Stimulated activated naive B cell treated with anti-CD40 and anti-IgM and Interleukin-4, amounts not matched to agents 10 μg/mL and 1 μg/mL and 100 μg/mL, for 72 hours (primary cell): ENCODE data around the gene ESM1.
A peak's percentile ranks its signal among the peaks of the same experiment; 100 is the strongest.
"Not testable (repeated sequence)": the region's sequence is repeated elsewhere in the genome, so short reads cannot be mapped to it uniquely, and the experiment has no call there.

ENCODE experiments used
- ATAC-seq, 2 donors: fragments of 150-1000 bp; cut with Tn5 transposase; replicated peaks; 2 replicates each; pipeline ENCODE4 v1.10.0; 2021; ENCODE audit warnings: moderate library complexity in 1 of 2
- DNase-seq: peaks from one replicate; pipeline ENCODE4 v3.0.0; 2021
- H3K27ac Mint-ChIP-seq: one replicate; pipeline ENCODE4 v1.8.0; 2022; ENCODE audit warnings: mild to moderate bottlenecking, mixed read lengths
- H3K27me3 Mint-ChIP-seq, 2 donors: one replicate each; pipeline ENCODE4 v1.8.0; 2022; ENCODE audit warnings: mixed read lengths in 2 of 2
- H3K36me3 Mint-ChIP-seq, 2 donors: one replicate each; pipeline ENCODE4 v1.8.0; 2022; ENCODE audit warnings: mixed read lengths in 2 of 2, mild to moderate bottlenecking in 1 of 2
- H3K4me1 Mint-ChIP-seq, 2 donors: one replicate each; pipeline ENCODE4 v1.8.0; 2022; ENCODE audit warnings: mixed read lengths in 2 of 2, mild to moderate bottlenecking in 1 of 2
- H3K4me3 Mint-ChIP-seq, 2 donors: one replicate each; pipeline ENCODE4 v1.8.0; 2022; ENCODE audit warnings: mild to moderate bottlenecking in 2 of 2, mixed read lengths in 2 of 2, moderate library complexity in 1 of 2
- H3K9me3 Mint-ChIP-seq, 2 donors: one replicate each; pipeline ENCODE4 v1.8.0; 2022; ENCODE audit warnings: mixed read lengths in 2 of 2, mild to moderate bottlenecking in 1 of 2

Gene ESM1, protein sequence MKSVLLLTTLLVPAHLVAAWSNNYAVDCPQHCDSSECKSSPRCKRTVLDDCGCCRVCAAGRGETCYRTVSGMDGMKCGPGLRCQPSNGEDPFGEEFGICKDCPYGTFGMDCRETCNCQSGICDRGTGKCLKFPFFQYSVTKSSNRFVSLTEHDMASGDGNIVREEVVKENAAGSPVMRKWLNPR

DNA sequence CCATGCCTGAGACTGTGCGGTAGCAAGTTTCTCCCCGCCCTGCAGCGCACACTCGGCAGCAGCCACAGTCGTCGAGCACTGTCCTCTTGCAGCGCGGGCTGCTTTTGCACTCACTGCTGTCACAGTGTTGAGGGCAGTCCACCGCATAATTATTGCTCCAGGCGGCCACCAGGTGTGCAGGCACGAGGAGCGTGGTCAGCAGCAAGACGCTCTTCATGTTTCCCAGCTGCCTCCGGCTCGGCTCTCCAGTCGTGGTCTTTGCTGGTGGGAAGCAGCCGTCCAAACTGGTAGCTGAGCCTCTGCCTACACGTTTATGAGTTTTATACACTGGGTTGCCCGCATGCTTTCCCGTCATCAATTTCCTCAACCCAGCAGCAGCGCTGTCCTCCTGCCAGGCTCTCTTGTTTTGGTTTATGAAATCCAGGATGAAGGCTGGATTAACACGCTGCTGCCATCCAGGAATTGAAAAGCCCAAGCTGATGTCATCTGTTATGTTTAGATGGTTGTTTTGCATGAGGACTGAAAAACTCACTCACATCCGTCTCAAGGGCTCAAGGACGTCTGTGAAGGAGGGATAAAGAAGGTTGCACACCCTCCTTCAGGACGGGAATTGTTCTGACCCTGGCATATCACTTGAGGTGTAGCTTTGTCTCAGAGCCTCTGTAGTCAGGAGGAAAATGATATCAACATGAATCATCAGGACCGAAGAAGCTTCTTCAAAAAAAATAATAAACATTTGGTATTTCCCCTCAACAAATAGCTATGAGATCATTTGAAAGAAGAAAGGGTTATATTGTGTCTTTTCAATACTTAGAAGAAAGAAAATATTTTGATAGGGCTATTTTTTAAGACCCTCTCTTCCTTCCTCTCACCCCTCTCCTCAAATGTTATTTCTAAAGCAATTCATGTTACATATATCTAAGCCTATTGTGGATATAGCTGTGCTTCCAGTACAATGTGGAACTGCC lies at the start of gene ESM1:
Gene ESM1, minus strand, starts transcription at position 293 of the 968 bp plus-strand sequence. Its CDS starts 76 bp downstream, at position 217.
- ATAC-seq (peak; percentile 16), DNase-seq (no peak)
- H3K27me3 Mint-ChIP-seq: peaks cover 15 to 20% of the 10 kb centered on the region in 2 donors
- H3K4me1 Mint-ChIP-seq: peaks cover 6 to 9% of the 10 kb centered on the region in 2 donors
- H3K9me3 Mint-ChIP-seq: no peaks in the 10 kb centered on the region
- H3K27ac Mint-ChIP-seq: no peak within 1 kb of the TSS
- H3K4me3 Mint-ChIP-seq: no peak within 1 kb of the TSS
- H3K36me3 Mint-ChIP-seq: no peaks in the 10 kb centered on the region

DNA sequence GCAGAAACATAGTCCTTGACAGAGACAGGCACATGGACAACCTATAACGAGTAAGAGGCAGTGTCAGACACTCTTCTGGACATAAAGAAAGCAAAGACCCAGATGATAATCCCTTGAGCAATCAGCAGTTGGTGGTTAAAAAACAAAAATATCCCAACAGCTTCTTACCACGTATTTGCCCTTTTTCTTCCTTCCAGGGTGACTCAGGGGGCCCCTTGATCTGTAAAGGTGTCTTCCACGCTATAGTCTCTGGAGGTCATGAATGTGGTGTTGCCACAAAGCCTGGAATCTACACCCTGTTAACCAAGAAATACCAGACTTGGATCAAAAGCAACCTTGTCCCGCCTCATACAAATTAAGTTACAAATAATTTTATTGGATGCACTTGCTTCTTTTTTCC lies 48.2 kb upstream of the ESM1 start:
- no peaks in the 10 kb centered on the region for H3K36me3 Mint-ChIP-seq

DNA sequence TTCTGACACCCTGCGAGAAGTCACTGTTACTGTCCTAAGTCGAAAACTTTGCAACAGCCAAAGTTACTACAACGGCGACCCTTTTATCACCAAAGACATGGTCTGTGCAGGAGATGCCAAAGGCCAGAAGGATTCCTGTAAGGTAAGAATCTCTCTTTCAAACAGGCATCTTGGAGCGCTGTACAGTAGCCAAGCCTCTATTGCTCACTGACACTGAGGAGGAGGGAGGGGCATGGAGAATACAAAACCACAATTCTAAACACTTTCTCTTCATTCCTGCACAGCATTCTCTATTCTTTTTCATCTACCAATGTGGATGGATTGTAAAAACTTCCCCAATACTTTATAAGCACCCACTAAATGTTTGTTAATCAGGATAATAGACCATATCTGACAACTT lies 46.1 kb upstream of the ESM1 start:
- ATAC-seq (no peak), DNase-seq (no peak)
- Mint-ChIP-seq H3K27me3 (peaks cover 6 to 7% of the 10 kb centered on the region in 2 donors), H3K4me1 (peaks cover 12 to 19% of the 10 kb centered on the region in 2 donors), H3K36me3 (no peaks in the 10 kb centered on the region), H3K9me3 (no peaks in the 10 kb centered on the region), H3K4me3 (no peak overlapping the region), H3K27ac (no peak overlapping the region)

More for the DNA sequence above, 48.2 kb upstream of the ESM1 start:
- no peak overlapping the region for H3K4me3 Mint-ChIP-seq
- no peaks in the 10 kb centered on the region for H3K9me3 Mint-ChIP-seq
- ATAC-seq: no peak
- H3K4me1 Mint-ChIP-seq: peaks cover 2 to 14% of the 10 kb centered on the region in 2 donors
- DNase-seq: no peak
- no peak overlapping the region for H3K27ac Mint-ChIP-seq
- peaks cover 0 to 7% of the 10 kb centered on the region in 2 donors for H3K27me3 Mint-ChIP-seq

DNA sequence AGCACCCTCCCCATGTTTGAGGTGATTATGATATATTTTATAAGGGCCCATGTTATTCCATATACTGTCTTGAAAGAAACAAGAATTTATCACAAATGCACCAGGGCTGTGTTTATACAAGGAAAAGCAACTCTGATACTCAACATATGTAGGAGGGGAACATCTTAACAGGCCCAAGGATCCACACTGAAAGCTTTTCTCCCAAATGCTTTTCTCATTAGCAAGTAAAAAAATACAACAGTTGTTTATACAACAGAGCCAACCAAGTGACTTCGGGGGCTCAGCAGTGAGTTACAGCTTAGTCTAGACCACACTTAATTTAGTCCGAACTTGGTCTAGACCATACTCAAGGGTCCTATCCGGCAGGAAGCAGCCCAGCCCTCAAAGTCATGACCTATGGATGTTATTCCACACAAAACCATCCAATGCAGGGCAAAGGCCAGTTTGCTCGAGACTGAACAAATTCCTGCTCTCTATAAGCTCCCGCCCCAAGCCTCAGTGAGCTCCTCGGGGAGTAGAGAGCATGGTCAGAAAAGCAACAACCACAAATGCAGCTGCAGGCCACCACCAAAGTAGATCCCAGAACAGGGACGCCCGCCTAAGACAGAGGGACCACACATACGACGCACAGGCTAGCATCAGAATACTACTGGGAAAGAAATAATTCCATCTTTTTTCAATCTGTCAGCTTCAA lies 45.4 kb upstream of the ESM1 start:
- Mint-ChIP-seq H3K4me1 (peaks cover 12 to 19% of the 10 kb centered on the region in 2 donors), H3K36me3 (no peaks in the 10 kb centered on the region), H3K9me3 (no peaks in the 10 kb centered on the region), H3K4me3 (no peak overlapping the region), H3K27me3 (peaks cover 6 to 7% of the 10 kb centered on the region in 2 donors), H3K27ac (no peak overlapping the region)
- DNase-seq (no peak), ATAC-seq (no peak)

DNA sequence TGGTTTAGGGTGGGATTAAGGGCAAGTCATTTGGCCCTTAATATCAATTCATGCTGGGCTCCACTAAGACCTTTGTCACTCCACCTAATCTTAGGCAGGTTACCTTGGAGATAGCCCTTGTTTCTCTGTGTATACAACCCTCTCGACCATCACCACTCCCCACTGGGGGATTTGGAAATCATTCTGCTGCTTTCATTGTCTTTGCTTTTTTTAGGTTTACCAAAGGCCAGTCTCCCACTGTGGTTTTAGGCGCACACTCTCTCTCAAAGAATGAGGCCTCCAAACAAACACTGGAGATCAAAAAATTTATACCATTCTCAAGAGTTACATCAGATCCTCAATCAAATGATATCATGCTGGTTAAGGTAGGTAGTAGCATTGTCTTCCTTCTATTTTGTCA lies 44.8 kb upstream of the ESM1 start:
- Mint-ChIP-seq H3K36me3 (no peaks in the 10 kb centered on the region), H3K27ac (no peak overlapping the region), H3K27me3 (peaks cover 6 to 7% of the 10 kb centered on the region in 2 donors), H3K4me3 (no peak overlapping the region), H3K9me3 (no peaks in the 10 kb centered on the region), H3K4me1 (peaks cover 12 to 19% of the 10 kb centered on the region in 2 donors)
- DNase-seq (no peak), ATAC-seq (no peak)

DNA sequence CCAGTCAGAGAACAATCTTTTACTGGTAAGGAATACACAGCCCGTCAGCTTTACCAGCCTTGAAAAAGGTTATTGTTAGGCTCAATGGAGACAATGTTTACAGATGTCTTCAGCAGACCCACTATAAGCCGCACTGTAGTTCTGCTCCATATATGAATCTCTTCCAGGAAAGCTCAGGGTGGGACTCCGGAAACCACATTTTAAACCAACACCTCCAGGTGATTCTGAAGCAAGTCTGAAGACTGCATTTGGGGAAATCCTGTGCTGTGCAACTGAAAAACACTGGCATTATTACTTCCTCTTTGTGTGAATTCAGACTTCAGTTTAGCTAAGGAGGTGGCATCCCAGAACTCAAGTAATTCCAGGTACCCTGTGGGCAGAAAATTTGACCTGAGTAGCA lies 42.2 kb upstream of the ESM1 start:
- DNase-seq (peak; percentile 36), ATAC-seq (peak; percentile 89 to 93)
- no peak overlapping the region for H3K27ac Mint-ChIP-seq
- H3K27me3 Mint-ChIP-seq: peaks cover 6 to 7% of the 10 kb centered on the region in 2 donors
- peak overlapping the region in 1 of 2 donors; percentile 30 for H3K4me3 Mint-ChIP-seq
- no peaks in the 10 kb centered on the region for H3K36me3 Mint-ChIP-seq
- H3K9me3 Mint-ChIP-seq: no peaks in the 10 kb centered on the region
- peaks cover 12 to 19% of the 10 kb centered on the region in 2 donors for H3K4me1 Mint-ChIP-seq

DNA sequence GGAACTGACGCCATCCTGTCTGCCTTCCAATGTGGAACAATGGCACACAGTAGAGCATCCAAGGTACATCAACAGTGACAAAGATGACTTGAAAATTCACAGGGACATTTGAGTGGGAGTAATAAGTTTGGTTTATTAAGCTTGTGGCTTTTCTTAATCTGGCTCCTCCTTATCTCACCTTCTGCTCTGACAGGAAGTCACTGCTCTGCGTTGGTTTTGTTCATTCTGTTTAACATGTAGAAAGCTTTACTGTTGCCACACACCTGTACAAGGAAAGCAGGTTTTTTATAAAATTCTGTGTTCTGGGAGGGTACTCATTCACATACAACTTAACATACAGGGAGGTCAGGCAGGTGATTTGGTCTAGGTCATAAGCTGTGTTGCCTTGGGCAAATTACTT lies 37.1 kb upstream of the ESM1 start:
- Mint-ChIP-seq H3K27ac (no peak overlapping the region), H3K27me3 (peaks cover 0 to 6% of the 10 kb centered on the region in 2 donors), H3K36me3 (no peaks in the 10 kb centered on the region), H3K9me3 (no peaks in the 10 kb centered on the region), H3K4me3 (no peak overlapping the region), H3K4me1 (peaks cover 5 to 10% of the 10 kb centered on the region in 2 donors)
- ATAC-seq: no peak
- DNase-seq: no peak

DNA sequence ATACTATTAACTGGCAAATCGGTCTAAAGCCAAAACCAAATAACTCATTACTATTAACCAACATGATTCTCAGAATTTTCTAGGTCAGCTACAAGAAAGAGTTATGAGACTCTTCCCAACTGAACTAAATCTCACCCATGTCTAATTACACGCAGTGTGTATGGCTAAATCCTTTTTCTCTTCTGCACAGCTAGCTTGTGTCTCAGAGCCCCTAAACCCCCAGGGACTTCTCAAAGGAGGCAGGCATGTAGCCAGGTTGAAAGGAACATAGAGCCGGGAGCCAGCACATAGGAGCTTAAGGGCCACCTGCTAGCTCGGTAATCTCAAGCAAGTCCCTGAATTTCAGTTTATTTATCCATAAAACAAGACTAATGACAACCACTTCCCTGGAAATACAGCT lies 36.4 kb upstream of the ESM1 start:
- H3K36me3 Mint-ChIP-seq: peaks cover 0 to 2% of the 10 kb centered on the region in 2 donors
- H3K4me1 Mint-ChIP-seq: peaks cover 0 to 3% of the 10 kb centered on the region in 2 donors
- peaks cover 0 to 1% of the 10 kb centered on the region in 2 donors for H3K9me3 Mint-ChIP-seq
- H3K4me3 Mint-ChIP-seq: no peak overlapping the region
- peaks cover 0 to 3% of the 10 kb centered on the region in 2 donors for H3K27me3 Mint-ChIP-seq
- ATAC-seq (no peak), DNase-seq (no peak)
- H3K27ac Mint-ChIP-seq: no peak overlapping the region

DNA sequence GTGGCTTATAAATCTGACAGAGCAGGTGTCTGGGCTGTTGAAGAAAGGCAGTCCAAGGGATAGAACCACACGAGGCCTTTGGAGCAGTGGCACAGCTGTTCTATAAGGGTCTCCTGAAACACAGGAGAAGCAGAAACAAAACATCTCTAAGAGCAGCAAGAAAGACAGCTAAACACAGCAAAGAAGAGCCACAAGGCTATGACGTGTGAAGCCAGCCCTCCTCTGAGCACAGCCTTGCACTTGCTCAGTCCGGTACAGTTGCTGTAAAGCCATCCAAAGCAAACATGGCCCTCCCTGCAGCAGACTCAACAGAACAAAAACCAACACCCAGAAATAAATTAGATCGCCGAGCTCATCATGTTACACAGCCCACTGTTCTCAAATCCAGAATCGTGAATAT lies 36.0 kb upstream of the ESM1 start:
- peaks cover 0 to 4% of the 10 kb centered on the region in 2 donors for H3K36me3 Mint-ChIP-seq
- no peak overlapping the region for H3K4me3 Mint-ChIP-seq
- DNase-seq: no peak
- no peaks in the 10 kb centered on the region for H3K27me3 Mint-ChIP-seq
- peaks cover 0 to 3% of the 10 kb centered on the region in 2 donors for H3K9me3 Mint-ChIP-seq
- no peak overlapping the region for H3K27ac Mint-ChIP-seq
- no peak for ATAC-seq
- no peaks in the 10 kb centered on the region for H3K4me1 Mint-ChIP-seq

DNA sequence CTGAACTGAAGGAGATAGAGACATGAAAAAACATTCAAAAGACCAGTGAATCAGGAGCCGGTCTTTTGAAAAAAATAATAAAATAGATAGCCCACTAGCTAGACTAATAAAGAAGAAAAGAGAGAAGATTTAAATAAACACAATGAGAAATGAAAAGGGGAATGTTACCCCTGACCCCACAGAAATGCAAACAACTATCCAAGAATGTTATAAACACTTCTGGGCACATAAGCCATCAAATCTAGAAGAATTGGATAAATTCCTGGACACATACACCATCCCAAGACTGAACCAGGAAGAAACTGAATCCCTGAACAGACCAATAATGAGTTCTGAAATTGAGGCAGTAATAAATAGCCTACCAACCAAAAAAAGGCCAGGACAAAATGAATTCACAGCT lies 24.8 kb upstream of the ESM1 start:
- peaks cover 6 to 20% of the 10 kb centered on the region in 2 donors for H3K9me3 Mint-ChIP-seq
- H3K27me3 Mint-ChIP-seq, ATAC-seq, H3K4me3 Mint-ChIP-seq, DNase-seq, H3K36me3 Mint-ChIP-seq: not testable (repeated sequence)
- H3K4me1 Mint-ChIP-seq: peaks cover 0 to 12% of the 10 kb centered on the region in 2 donors
- H3K27ac Mint-ChIP-seq: peak overlapping the region; percentile 3

DNA sequence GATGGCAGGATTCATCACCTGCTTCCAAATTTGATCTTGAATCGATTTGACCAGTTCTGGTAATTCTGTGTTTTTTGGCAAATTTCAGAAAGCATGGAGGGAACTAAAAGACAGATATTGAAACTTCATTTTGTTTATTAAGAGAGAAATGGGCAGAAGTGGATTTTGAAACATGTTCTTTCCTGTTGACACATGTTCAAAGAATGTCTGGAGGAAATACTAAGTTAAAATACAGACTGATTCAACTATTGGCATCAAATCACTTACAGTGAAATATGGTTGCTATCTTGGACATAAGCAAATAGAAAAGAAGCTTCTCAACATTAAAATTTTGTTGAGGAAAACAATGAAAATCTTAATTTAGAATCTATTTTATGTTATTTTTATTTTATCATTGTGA lies 19.3 kb upstream of the ESM1 start:
- Mint-ChIP-seq H3K9me3 (peaks cover 0 to 2% of the 10 kb centered on the region in 2 donors), H3K27me3 (peaks cover 0 to under 1% of the 10 kb centered on the region in 2 donors), H3K4me3 (no peak overlapping the region), H3K27ac (no peak overlapping the region), H3K36me3 (no peaks in the 10 kb centered on the region), H3K4me1 (peaks cover 2 to 8% of the 10 kb centered on the region in 2 donors)
- ATAC-seq (no peak), DNase-seq (no peak)

DNA sequence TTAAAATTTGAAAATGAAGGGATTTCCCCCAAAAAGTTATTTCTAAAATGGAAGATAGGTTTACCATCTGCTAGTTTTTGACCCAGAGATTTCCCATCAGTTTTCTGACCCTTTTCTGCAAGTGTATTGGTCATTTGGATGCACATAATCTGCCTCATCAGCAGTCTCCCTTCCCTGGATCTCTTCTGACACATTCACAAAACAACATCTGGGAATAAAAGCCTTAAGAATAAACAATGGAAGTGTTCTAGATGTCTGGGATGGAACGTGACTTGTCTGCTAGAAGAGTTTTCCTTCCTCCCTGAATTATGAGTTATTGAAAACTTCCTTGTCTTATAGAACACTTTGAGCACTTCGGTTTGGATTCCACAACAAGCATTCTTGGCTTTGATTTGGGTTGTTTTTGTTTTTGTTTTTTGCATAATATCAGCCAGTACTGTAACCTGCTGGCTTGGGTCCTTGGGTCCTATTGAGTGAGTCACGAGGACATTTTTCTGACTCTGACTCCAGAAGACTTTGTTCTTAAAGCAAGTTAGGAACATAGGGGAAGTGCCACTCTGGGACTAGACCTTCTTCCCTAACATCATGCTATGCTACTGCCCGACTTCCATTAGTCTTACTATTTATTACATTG lies 18.2 kb upstream of the ESM1 start:
- Mint-ChIP-seq H3K36me3 (no peaks in the 10 kb centered on the region), H3K27ac (no peak overlapping the region), H3K9me3 (peaks cover 0 to 2% of the 10 kb centered on the region in 2 donors), H3K4me3 (no peak overlapping the region), H3K27me3 (peaks cover 0 to 7% of the 10 kb centered on the region in 2 donors), H3K4me1 (peaks cover 2 to 7% of the 10 kb centered on the region in 2 donors)
- DNase-seq: no peak
- no peak for ATAC-seq

DNA sequence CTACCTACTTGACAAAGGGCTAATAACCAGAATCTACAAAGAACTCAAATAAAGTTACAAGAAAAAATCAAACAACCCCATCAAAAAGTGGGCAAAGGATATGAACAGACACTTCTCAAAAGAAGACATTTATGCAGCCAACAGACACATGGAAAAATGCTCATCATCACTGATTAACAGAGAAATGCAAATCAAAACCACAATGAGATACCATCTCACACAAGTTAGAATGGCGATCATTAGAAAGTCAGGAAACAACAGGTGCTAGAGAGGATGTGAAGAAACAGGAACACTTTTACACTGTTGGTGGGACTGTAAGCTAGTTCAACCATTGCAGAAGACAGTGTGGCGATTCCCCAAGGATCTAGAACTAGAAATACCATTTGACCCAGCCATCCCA lies 16.8 kb upstream of the ESM1 start:
- DNase-seq, H3K27me3 Mint-ChIP-seq, H3K4me1 Mint-ChIP-seq, H3K27ac Mint-ChIP-seq, H3K4me3 Mint-ChIP-seq, H3K36me3 Mint-ChIP-seq, H3K9me3 Mint-ChIP-seq, ATAC-seq: not testable (repeated sequence)

DNA sequence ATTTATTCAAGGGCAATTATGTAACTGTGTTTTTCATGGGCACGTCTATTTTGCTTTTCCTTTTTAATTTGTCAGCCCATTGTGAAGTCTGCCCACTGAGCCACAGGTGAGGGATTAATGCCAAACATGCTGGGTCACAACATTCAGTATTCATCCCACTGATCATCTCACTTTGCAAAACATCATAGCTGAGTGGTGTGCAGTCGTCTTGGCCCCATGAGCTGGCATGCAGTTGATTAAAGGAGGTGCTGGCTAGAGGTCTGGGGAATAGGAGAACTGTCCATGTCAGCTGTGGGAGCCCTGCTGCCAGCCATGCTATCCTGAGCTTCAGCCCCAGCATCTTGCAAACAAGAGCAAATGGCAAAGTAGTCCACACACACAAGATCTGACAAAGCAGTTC lies 11.7 kb upstream of the ESM1 start:
- peaks cover 1 to 5% of the 10 kb centered on the region in 2 donors for H3K4me1 Mint-ChIP-seq
- peaks cover 0 to 11% of the 10 kb centered on the region in 2 donors for H3K27me3 Mint-ChIP-seq
- H3K9me3 Mint-ChIP-seq: peaks cover 0 to 2% of the 10 kb centered on the region in 2 donors
- DNase-seq (no peak), ATAC-seq (no peak)
- no peak overlapping the region for H3K4me3 Mint-ChIP-seq
- H3K36me3 Mint-ChIP-seq: no peaks in the 10 kb centered on the region
- H3K27ac Mint-ChIP-seq: no peak overlapping the region
